Glutamatergic neuron (in vitro differentiated cells): ENCODE measurements around the gene ABHD14A. TPM values are rescaled to one million over a fixed set of nuclear protein-coding genes. Genes with fewer than 3 reads are reported as not detected.

Experiments
- DNase-seq: peaks from one replicate; pipeline ENCODE4 v3.0.0; 2022
- H3K27ac Mint-ChIP-seq: one replicate; pipeline ENCODE4 v1.8.0; 2020; ENCODE audit warnings: mild to moderate bottlenecking, mixed read lengths, inconsistent platforms; ENCODE audit not compliant: unreplicated experiment
- H3K27me3 Mint-ChIP-seq: one replicate; pipeline ENCODE4 v1.8.0; 2020; ENCODE audit warnings: mild to moderate bottlenecking, moderate library complexity, mixed read lengths, inconsistent platforms; ENCODE audit not compliant: unreplicated experiment
- H3K36me3 Mint-ChIP-seq: one replicate; pipeline ENCODE4 v1.8.0; 2020; ENCODE audit warnings: mild to moderate bottlenecking, mixed read lengths, inconsistent platforms; ENCODE audit not compliant: unreplicated experiment
- H3K4me1 Mint-ChIP-seq: one replicate; pipeline ENCODE4 v1.8.0; 2020; ENCODE audit warnings: mild to moderate bottlenecking, low read depth, mixed read lengths, inconsistent platforms; ENCODE audit not compliant: unreplicated experiment
- H3K4me3 Mint-ChIP-seq: one replicate; pipeline ENCODE4 v1.8.0; 2020; ENCODE audit warnings: mild to moderate bottlenecking, mixed read lengths, inconsistent platforms; ENCODE audit not compliant: unreplicated experiment
- H3K9me3 Mint-ChIP-seq: one replicate; pipeline ENCODE4 v1.8.0; 2020; ENCODE audit warnings: mild to moderate bottlenecking, moderate library complexity, mixed read lengths, inconsistent platforms; ENCODE audit not compliant: unreplicated experiment
- CTCF ChIP-seq: fragments of 200-600 bp; sonication (generic); IDR thresholded peaks from one replicate; pipeline ENCODE4 v1.5.0; 2021; ENCODE audit not compliant: partially characterized antibody, unreplicated experiment
- total RNA-seq: library from RNA; stranded (reverse); fragmentation: NEBNext Ultra II Directional; extraction: Animal tissue kit (Norgen Biotek cat#: 25700); gene quantifications from one replicate; pipeline ENCODE4 v1.2.1, GENCODE V29; 2021; ENCODE audit not compliant: unreplicated experiment

ABHD14A gene
- total RNA-seq, 1 donor from 2014 or later, result 12.7 TPM

- Mint-ChIP-seq H3K9me3 (peaks cover 22% of the 10 kb centered on the region), H3K27ac (no peak overlapping the region), H3K36me3 (peaks cover 3% of the 10 kb centered on the region), H3K4me3 (no peak overlapping the region), H3K27me3 (peaks cover 19% of the 10 kb centered on the region), H3K4me1 (peaks cover 4% of the 10 kb centered on the region)
- peak; percentile 3 for DNase-seq
- TF ChIP-seq CTCF, result no peak
Observed at GRCh38 chr3:51948016-51948580, 26.8 kb upstream of the ABHD14A start.

GRCh38 chr3:51949121-51949520 is 25.7 kb upstream of the ABHD14A start:
- H3K27me3 Mint-ChIP-seq, result peaks cover 21% of the 10 kb centered on the region
- peaks cover 30% of the 10 kb centered on the region for H3K9me3 Mint-ChIP-seq

GRCh38 chr3:51950899-51951298 is 24.0 kb upstream of the ABHD14A start:
- no peak for DNase-seq
- Mint-ChIP-seq H3K4me1 (peaks cover 17% of the 10 kb centered on the region), H3K27ac (no peak overlapping the region), H3K4me3 (no peak overlapping the region), H3K27me3 (peaks cover 23% of the 10 kb centered on the region), H3K9me3 (peaks cover 39% of the 10 kb centered on the region), H3K36me3 (peaks cover 5% of the 10 kb centered on the region)
- TF ChIP-seq CTCF, result no peak

More at GRCh38 chr3:51949121-51949520, 25.7 kb upstream of the ABHD14A start:
- TF ChIP-seq CTCF, result no peak
- H3K4me1 Mint-ChIP-seq, result peaks cover 14% of the 10 kb centered on the region
- no peak for DNase-seq
- peaks cover 5% of the 10 kb centered on the region for H3K36me3 Mint-ChIP-seq
- no peak overlapping the region for H3K27ac Mint-ChIP-seq
- no peak overlapping the region for H3K4me3 Mint-ChIP-seq

- H3K4me3 Mint-ChIP-seq, result no peak overlapping the region
- peaks cover 27% of the 10 kb centered on the region for H3K27me3 Mint-ChIP-seq
- TF ChIP-seq CTCF, result no peak
- H3K4me1 Mint-ChIP-seq, result peaks cover 20% of the 10 kb centered on the region
- DNase-seq, result no peak
- peaks cover 33% of the 10 kb centered on the region for H3K9me3 Mint-ChIP-seq
- H3K27ac Mint-ChIP-seq, result peak overlapping the region; percentile 10
- peaks cover 5% of the 10 kb centered on the region for H3K36me3 Mint-ChIP-seq
Observed at GRCh38 chr3:51953445-51953844, 21.4 kb upstream of the ABHD14A start.

- Mint-ChIP-seq H3K27ac (peak overlapping the region; percentile 59), H3K9me3 (peaks cover 31% of the 10 kb centered on the region), H3K27me3 (peaks cover 24% of the 10 kb centered on the region), H3K36me3 (peaks cover 5% of the 10 kb centered on the region), H3K4me3 (peak overlapping the region; percentile 65), H3K4me1 (peaks cover 20% of the 10 kb centered on the region)
- no peak for TF ChIP-seq CTCF
- DNase-seq, result no peak
Observed at GRCh38 chr3:51954105-51954504, 20.8 kb upstream of the ABHD14A start.
